Right renal cortex interstitium (tissue), 3 donors: Measurements from ENCODE around the gene TMC3. TPM values are rescaled to one million over a fixed set of nuclear protein-coding genes. Genes with fewer than 3 reads are reported as not detected.
A peak's percentile ranks its signal among the peaks of the same experiment; 100 is the strongest.

Experiments
- DNase-seq, 3 donors: peaks; one replicate each; pipeline ENCODE4 v3.0.0-alpha.2; 2013; ENCODE audit warnings: low read depth in 3 of 3, low spot score in 2 of 3
- polyA plus RNA-seq, 3 donors: library from polyadenylated mRNA; unstranded; fragments of 120-200 nt; gene quantifications; one replicate each; pipeline ENCODE4 v1.2.1, GENCODE V29; 2013; ENCODE audit not compliant: insufficient read length in 3 of 3

TMC3 gene
- polyA plus RNA-seq, 3 donors, result 0.10 to 0.21 (median 0.12) TPM

GRCh38 chr15:81323944-81324881, 49.8 kb downstream of the TMC3 start, which contains the start of gene STARD5:
Gene STARD5 (minus strand): TSS chr15:81324141. CDS start chr15:81324099, 42 bp downstream.
- DNase-seq, result peak; percentile 83 to 96 (median 92)

- DNase-seq, result no peak
These were observed 50.5 kb downstream of the TMC3 start for GRCh38 chr15:81323559-81323943.

GRCh38 chr15:81322676-81323253, 51.2 kb downstream of the TMC3 start:
- no peak for DNase-seq

DNA sequence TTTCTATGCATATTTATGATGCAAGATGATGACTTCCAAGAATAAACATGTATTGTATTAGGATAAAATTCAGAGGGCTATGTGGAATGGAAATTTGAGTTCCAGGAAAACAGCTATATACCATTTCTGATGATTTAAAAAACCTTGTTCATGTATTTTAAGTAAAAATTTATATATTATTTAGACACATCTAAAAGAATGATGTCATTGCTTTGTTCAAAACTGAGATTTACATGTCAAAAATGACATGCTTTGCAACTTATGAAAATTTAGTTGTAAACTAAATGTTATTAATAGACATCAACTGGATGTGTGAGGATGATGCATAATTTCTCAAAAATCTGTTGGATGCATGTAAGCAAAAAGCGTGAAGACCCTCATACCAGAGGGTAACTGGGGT, 52.3 kb downstream of the TMC3 start:
- no peak for DNase-seq

DNA sequence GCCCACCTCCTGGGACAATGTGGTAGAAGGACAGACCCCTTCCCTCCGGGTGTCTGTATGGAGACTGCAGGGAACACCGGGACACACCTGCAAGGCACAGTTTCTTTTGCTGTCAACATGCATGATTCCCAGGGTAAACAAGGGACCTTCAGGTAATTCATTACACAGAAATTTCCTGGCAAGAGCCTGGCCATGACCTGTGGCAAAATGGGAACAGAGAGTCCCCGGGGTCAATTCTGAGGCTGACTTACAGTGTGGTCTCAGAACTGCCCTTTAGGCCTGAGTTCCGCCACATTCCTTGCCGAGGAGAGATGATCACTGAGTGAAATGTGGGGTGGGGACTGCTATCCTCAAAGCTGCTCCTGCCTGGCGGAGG, 56.4 kb downstream of the TMC3 start:
- DNase-seq, result no peak

DNA sequence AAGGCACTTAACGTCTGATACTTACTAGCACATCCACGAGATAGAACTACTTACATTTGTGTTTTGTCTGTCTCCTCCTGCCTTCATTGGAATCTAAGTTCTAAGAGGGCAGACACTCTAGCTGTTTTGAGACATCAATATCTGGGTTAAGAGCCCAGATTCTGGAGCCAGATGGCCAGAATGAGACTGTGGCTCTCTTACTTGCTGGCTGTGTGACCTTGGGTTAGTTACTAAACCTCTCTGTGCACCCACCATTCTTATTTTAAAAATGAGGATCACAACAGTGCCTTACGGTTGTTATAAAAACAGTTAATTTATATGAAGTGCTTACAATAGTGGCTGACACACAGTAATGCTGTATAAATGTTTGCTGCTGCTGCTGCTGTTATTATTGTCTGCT, 57.7 kb downstream of the TMC3 start:
- no peak for DNase-seq

GRCh38 chr15:81315452-81316175, 58.4 kb downstream of the TMC3 start:
- no peak for DNase-seq

DNA sequence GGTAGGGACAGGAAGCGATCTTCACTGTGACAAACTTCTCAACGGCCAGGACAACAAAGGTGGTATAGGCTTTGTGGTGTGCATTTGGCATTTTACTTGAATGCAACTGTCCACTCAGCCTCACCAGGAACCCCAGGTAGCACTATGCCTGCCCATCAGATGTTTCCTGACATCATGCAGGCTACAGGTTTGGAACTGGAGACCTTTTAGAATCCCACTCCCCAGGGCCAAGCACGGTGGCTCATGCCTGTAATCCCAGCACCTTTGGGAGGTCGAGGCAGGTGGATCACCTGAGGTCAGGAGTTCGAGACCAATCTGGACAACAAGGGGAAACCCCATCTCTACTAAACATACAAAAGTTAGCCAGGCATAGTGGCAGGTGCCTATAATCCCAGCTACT, 59.6 kb downstream of the TMC3 start:
- DNase-seq, result no peak

DNA sequence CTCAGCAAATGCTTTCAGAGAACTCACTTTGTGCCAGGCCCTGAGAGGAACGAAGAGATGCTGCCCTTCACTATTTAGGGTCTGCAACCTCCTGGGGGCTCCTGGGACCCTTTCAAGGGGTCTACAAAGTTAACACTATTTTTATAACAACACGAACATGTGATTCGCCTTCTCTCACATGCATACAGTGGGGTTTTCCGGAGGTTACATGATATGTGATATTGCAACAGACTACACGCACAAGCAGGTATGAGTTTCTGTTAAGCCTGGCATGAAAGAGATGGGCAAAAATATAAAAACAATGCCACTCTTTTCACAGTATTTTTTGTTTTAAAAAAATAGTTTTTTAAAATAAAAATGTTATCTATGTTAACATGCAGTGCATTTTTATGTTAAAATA, 60.3 kb downstream of the TMC3 start:
- no peak for DNase-seq

DNA sequence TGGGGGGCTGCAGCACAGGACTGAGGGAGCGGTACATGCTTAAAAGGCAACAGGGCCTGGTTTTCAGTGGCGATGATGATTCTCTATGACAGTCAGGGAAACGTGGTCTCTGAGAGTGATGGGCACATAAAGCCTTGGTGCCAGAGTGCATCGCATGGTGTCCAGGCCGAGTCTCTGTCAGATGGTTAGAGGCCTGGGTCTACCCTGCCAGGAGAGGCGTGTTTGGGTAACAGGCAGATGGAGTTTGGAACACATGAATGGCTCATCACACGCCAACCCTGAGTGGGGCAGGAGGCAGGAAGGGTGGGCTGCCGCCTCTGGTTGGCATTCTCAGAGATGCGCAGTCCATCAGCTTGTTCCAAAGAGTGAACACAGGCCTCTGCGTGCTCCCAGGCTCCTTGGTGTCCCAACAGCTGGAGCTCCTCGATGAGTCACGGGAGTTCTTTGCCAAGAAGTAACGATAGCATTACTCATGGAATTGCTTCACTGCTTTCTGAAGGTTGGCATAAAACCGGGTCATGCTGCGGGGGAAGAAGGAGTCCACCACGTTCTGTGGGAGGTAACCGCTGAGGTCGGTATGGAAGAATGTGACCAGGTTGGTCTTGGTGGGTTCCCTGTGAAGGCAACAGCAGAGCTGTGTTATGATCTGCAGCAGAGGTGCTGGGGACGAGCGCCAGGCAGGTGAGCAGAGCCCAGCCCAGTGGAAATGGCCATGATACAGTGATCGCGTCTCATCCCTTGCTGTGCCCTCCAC, 61.0 kb downstream of the TMC3 start:
- DNase-seq, result no peak

GRCh38 chr15:81311752-81312464, 62.1 kb downstream of the TMC3 start:
- DNase-seq, result no peak

DNA sequence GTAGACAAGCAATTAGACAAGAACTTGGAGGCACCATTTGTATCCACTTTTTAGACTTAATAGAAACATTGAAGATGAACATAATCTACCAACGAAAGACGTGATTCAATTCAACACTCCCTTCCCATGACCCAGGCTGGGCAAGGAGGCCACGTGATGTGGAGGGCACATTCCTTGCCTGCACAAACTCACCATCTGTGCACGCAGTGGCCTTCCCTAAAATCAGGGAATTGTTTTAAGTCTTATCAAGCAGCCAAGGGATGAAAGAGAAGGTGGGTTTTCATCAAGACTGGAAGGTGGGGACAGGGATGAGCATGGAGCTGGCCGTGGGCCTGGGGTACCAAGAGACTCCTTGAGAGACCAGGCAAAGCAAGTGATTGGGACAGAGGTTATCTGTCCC, 63.5 kb downstream of the TMC3 start:
- DNase-seq, result no peak

- DNase-seq, result no peak
These were observed 64.2 kb downstream of the TMC3 start for GRCh38 chr15:81309647-81310450.

- no peak for DNase-seq
These were observed 65.8 kb downstream of the TMC3 start for GRCh38 chr15:81308260-81308659.

GRCh38 chr15:81304226-81304625, 69.8 kb downstream of the TMC3 start:
- no peak for DNase-seq

DNA sequence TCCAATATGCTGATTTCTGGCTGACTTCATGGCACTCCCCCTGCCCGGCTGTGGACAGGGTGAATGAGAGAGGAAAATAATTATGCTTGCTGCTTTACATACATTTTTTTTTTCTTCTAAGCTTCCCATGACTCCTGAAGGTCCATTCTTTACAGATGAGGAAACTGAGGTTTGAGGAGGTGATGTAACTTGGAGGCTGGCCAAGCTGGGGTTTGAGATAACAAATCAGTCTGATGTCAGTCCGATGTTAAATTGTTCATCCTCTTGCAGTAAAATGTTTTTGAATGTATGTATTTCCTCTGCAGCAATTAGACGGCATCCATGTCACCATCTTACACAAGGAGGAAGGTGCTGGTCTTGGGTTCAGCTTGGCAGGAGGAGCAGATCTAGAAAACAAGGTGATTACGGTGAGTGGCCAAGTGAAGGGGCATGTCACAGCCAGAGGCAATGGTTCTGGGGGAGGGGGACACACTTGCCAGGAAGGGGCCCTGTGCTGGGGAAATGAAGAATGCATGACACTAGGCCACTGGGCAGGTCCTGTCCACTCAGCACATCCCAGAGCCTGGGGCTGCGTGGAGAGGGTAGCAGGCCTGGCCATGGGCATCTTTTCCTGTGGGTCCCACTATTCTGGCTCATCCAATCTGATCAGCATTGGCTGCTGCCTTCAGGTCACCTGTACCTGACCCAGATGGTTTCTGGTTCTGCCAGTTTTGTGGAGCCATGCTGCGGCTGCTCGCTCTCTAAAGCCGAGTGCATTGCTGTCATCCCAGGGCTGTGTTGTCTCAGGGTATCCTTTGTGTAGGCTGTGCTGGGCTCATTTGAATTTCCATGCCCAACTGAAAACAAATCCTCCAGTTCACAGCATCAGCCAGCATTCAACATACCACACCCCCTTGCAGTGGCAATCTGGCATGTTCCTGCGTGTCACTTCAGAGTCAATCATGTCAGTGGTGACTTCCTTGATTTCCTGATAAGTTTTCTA, 70.5 kb downstream of the TMC3 start:
- DNase-seq, result no peak

DNA sequence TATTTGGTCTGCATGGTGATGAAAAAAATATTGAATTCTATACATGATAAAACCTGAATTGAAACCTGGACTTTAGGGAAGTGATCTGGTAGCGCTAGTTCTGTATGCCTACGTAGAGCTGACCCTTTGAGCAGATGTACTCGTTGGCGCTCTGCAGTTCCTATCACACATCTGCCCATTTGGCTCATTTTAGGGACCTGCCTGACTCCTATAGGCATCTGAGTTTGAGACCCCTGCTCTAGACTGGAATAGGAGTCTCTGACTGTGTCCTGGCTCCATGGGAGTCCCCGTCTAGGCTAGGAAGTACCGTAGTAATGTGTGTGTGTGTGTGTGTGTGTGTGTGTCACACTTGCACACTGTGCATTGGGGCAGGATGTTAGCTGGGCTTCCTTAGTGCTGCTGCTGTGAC, 71.3 kb downstream of the TMC3 start:
- DNase-seq, result no peak

DNA sequence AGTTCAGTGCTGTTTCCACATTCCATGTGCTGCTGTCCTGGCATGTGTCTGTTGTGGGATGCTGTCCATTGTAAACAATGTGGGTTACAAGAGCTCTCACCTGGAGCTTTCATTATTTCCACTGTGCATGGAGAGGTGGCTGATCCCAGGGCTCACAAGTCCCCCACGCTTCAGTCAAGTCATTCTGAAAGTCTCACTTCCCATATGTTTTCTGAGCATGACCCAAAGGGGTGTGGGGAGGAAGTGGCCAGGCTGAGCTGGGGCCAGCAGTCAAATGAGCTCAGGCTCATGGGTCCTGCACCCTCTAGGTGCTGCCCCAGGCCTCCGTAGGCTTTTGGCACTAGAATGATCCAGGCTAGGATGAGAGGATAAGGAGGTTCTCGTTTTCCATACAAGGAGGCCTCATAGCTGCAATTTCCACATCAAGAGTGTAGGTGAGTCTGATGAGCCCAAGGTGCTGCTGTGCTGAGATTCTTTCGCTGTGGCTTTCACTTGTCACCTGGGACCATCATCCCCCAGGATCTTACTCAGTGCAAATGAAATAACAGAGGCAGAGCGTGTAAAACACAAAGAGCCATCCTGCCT, 72.1 kb downstream of the TMC3 start:
- DNase-seq, result no peak
